H1 (cell line): ENCODE data around the gene IL22RA2. TPM values are rescaled to one million over a fixed set of nuclear protein-coding genes. Genes with fewer than 3 reads are reported as not detected.

Experiments
- CTCF ChIA-PET: fragments of 300-600 bp; sonication (Branson Sonifier 250); formaldehyde crosslinking; loops from one replicate; lab custom pipeline; 2021; ENCODE audit not compliant: partially characterized antibody; lab: Charles Lee
- POLR2A ChIA-PET: fragments of 300-600 bp; sonication (Branson Sonifier 250); formaldehyde crosslinking; loops from one replicate; lab custom pipeline; 2021; ENCODE audit warnings: inconsistent platforms; ENCODE audit not compliant: partially characterized antibody; lab: Charles Lee
- DNase-seq, 2 experiments: peaks; one replicate each; pipeline versions ENCODE4 v3.0.0 to v3.0.0-alpha.2; 2010 to 2022; ENCODE audit warnings: low spot score in 2 of 2, low read depth in 1 of 2, mixed read lengths in 1 of 2
- FAIRE-seq: peaks from 2 replicates; lab custom pipeline; 2011; peaks lifted over from hg19 to GRCh38; lab: Jason Lieb, UNC
- H2AFZ ChIP-seq: 2 replicates; pipeline ENCODE4 v1.8.1; 2012; ENCODE audit warnings: low read length, inconsistent platforms
- H2AK5ac ChIP-seq: 2 replicates; pipeline ENCODE4 v1.6.1; 2013; ENCODE audit warnings: low read depth, low read length
- H2BK120ac ChIP-seq: replicated peaks from 2 replicates; pipeline ENCODE3; 2013; ENCODE audit warnings: low read depth, low read length, inconsistent platforms
- H2BK12ac ChIP-seq: 2 replicates; pipeline ENCODE4 v1.6.1; 2013; ENCODE audit warnings: low read depth, low read length
- H2BK15ac ChIP-seq: 2 replicates; pipeline ENCODE4 v1.6.1; 2013; ENCODE audit warnings: low read length
- H2BK20ac ChIP-seq: 2 replicates; pipeline ENCODE4 v1.6.1; 2013; ENCODE audit warnings: low read length
- H2BK5ac ChIP-seq: 2 replicates; pipeline ENCODE4 v1.6.1; 2013; ENCODE audit warnings: low read depth, low read length
- H3K14ac ChIP-seq: 2 replicates; pipeline ENCODE4 v1.6.1; 2013; ENCODE audit warnings: inconsistent platforms; ENCODE audit not compliant: insufficient read length
- H3K18ac ChIP-seq: 2 replicates; pipeline ENCODE4 v1.6.1; 2013; ENCODE audit warnings: low read length; ENCODE audit errors: extremely low read depth
- H3K23ac ChIP-seq: 2 replicates; pipeline ENCODE4 v1.6.1; 2013; ENCODE audit warnings: inconsistent platforms; ENCODE audit not compliant: insufficient read length
- H3K23me2 ChIP-seq: 2 replicates; pipeline ENCODE4 v1.6.1; 2013; ENCODE audit warnings: low read depth, low read length
- H3K27ac ChIP-seq: 2 replicates; pipeline ENCODE4 v1.6.1; 2011; ENCODE audit warnings: low read depth, low read length, inconsistent platforms
- H3K27me3 ChIP-seq, 4 experiments: replicated peaks in 1 of 4; 1 replicate in 1 of 4; 2 replicates in 3 of 4; pipeline versions ENCODE4 v1.6.1 to v1.8.1; 2011 to 2013; ENCODE audit warnings: low read length in 3 of 4, mild to moderate bottlenecking in 3 of 4, inconsistent platforms in 2 of 4, mixed read lengths in 2 of 4, moderate library complexity in 1 of 4; ENCODE audit not compliant: control insufficient read depth in 3 of 4, insufficient read depth in 3 of 4; ENCODE audit errors: extremely low read depth in 1 of 4
- H3K36me3 ChIP-seq, 4 experiments: 2 replicates each; pipeline versions ENCODE4 v1.6.1 to v1.8.1; 2011 to 2013; ENCODE audit warnings: mild to moderate bottlenecking in 4 of 4, low read length in 3 of 4, moderate library complexity in 2 of 4, control low read depth in 1 of 4, inconsistent platforms in 1 of 4; ENCODE audit not compliant: insufficient read depth in 4 of 4, control insufficient read depth in 2 of 4
- H3K4ac ChIP-seq: replicated peaks from 2 replicates; pipeline ENCODE3; 2013; ENCODE audit warnings: low read length, low read depth, mixed read lengths, inconsistent platforms; ENCODE audit not compliant: insufficient read length
- H3K4me1 ChIP-seq, 4 experiments: replicated peaks in 1 of 4; 1 replicate in 1 of 4; 2 replicates in 3 of 4; pipeline versions ENCODE4 v1.6.1 to v1.8.1; 2011 to 2013; ENCODE audit warnings: low read length in 3 of 4, inconsistent platforms in 2 of 4, mixed read lengths in 1 of 4; ENCODE audit not compliant: insufficient read depth in 4 of 4, control insufficient read depth in 3 of 4
- H3K4me2 ChIP-seq, 2 experiments: 2 replicates each; pipeline versions ENCODE4 v1.6.1 to v1.8.1; 2011 to 2013; ENCODE audit warnings: low read depth in 2 of 2, low read length in 2 of 2, control low read depth in 1 of 2, inconsistent platforms in 1 of 2, mild to moderate bottlenecking in 1 of 2; ENCODE audit not compliant: insufficient read depth in 1 of 2
- H3K4me3 ChIP-seq, 4 experiments: fragments of 200-600, 300-600 bp in 1 of 4; sonication (generic), shearing (Covaris generic), sonication (Bioruptor Twin) in 1 of 4; 2 replicates each; pipeline versions ENCODE4 v1.5.1 to v1.8.1; 2011 to 2016; ENCODE audit warnings: low read length in 4 of 4, low read depth in 3 of 4, control low read depth in 2 of 4, inconsistent platforms in 2 of 4, mild to moderate bottlenecking in 2 of 4, mixed read lengths in 1 of 4, moderate library complexity in 1 of 4; ENCODE audit not compliant: insufficient read depth in 2 of 4; ENCODE audit errors: extremely low read depth in 1 of 4
- H3K56ac ChIP-seq: replicated peaks from 2 replicates; pipeline ENCODE3; 2013; ENCODE audit warnings: low read depth, mild to moderate bottlenecking, mixed read lengths, low read length, inconsistent platforms; ENCODE audit not compliant: insufficient read length
- H3K79me1 ChIP-seq: 2 replicates; pipeline ENCODE4 v1.6.1; 2013; ENCODE audit warnings: low read depth, low read length, control low read depth
- H3K79me2 ChIP-seq, 2 experiments: 2 replicates each; pipeline versions ENCODE4 v1.6.1 to v1.8.1; 2012 to 2013; ENCODE audit warnings: low read length in 2 of 2, mild to moderate bottlenecking in 2 of 2, inconsistent platforms in 1 of 2; ENCODE audit not compliant: insufficient read depth in 2 of 2, control insufficient read depth in 1 of 2
- H3K9ac ChIP-seq, 4 experiments: replicated peaks in 1 of 4; 1 replicate in 1 of 4; 2 replicates in 3 of 4; pipeline versions ENCODE4 v1.6.1 to v1.8.1; 2011 to 2013; ENCODE audit warnings: low read depth in 3 of 4, low read length in 3 of 4, control low read depth in 2 of 4, mild to moderate bottlenecking in 2 of 4, moderate library complexity in 2 of 4, inconsistent platforms in 1 of 4; ENCODE audit errors: extremely low read depth in 1 of 4
- H3K9me3 ChIP-seq, 2 experiments: 2 replicates each; pipeline versions ENCODE4 v1.6.1 to v1.8.1; 2012 to 2013; ENCODE audit warnings: mild to moderate bottlenecking in 2 of 2, moderate library complexity in 2 of 2, control low read depth in 1 of 2, inconsistent platforms in 1 of 2, low read depth in 1 of 2, low read length in 1 of 2, mixed read lengths in 1 of 2; ENCODE audit not compliant: insufficient read depth in 2 of 2
- H4K20me1 ChIP-seq, 2 experiments: replicated peaks in 1 of 2; 2 replicates each; pipeline versions ENCODE3 to v1.8.1; 2011 to 2013; ENCODE audit warnings: inconsistent platforms in 2 of 2, low read length in 2 of 2, mild to moderate bottlenecking in 1 of 2; ENCODE audit not compliant: insufficient read depth in 2 of 2, control insufficient read depth in 1 of 2
- H4K5ac ChIP-seq: 2 replicates; pipeline ENCODE4 v1.6.1; 2013; ENCODE audit warnings: low read length, low read depth, mixed read lengths, inconsistent platforms; ENCODE audit not compliant: insufficient read length
- H4K8ac ChIP-seq: 2 replicates; pipeline ENCODE4 v1.8.0; 2013; ENCODE audit warnings: mild to moderate bottlenecking, moderate library complexity, low read length, inconsistent platforms; ENCODE audit not compliant: insufficient read depth; ENCODE audit errors: extremely low read depth
- H4K91ac ChIP-seq: replicated peaks from 2 replicates; pipeline ENCODE3; 2013; ENCODE audit warnings: low read length, mixed read lengths, inconsistent platforms; ENCODE audit not compliant: insufficient read length
- CBX5 ChIP-seq: fragments of 300-800, 300-1000 bp; sonication (generic); IDR thresholded peaks from 2 replicates; pipeline ENCODE4 v1.7.1; 2016; ENCODE audit warnings: antibody characterized with exemption, low read length, low read depth
- CHD1 ChIP-seq: IDR thresholded peaks from 2 replicates; pipeline ENCODE4 v1.6.1; 2012; ENCODE audit warnings: low read depth, low read length, improper control_type of control experiment
- E2F6 ChIP-seq: IDR thresholded peaks from 2 replicates; pipeline ENCODE4 v1.6.1; 2012; ENCODE audit warnings: inconsistent platforms
- EZH2 ChIP-seq: fragments of 200-600 bp; sonication (generic); IDR thresholded peaks from 2 replicates; pipeline ENCODE4 v1.7.1; 2012; ENCODE audit warnings: low read depth, mild to moderate bottlenecking, moderate library complexity, low read length, inconsistent platforms; ENCODE audit not compliant: severe bottlenecking
- HDAC2 ChIP-seq, 2 experiments: fragments of 300-600 bp in 1 of 2; sonication (generic) in 1 of 2; IDR thresholded peaks; 2 replicates each; pipeline ENCODE4 v1.6.1; 2011 to 2012; ENCODE audit warnings: low read depth in 2 of 2, low read length in 2 of 2, mild to moderate bottlenecking in 2 of 2, moderate library complexity in 2 of 2, borderline replicate concordance in 1 of 2, inconsistent platforms in 1 of 2
- JUND ChIP-seq: IDR thresholded peaks from 2 replicates; pipeline ENCODE4 v1.6.1; 2011; ENCODE audit warnings: mild to moderate bottlenecking, improper control_type of control experiment, low read length
- KDM4A ChIP-seq: IDR thresholded peaks from one replicate; pipeline ENCODE4 v1.7.1; 2012; ENCODE audit warnings: low read depth, mild to moderate bottlenecking, moderate library complexity, low read length, inconsistent platforms; ENCODE audit not compliant: severe bottlenecking
- NANOG ChIP-seq: IDR thresholded peaks from 2 replicates; pipeline ENCODE4 v1.6.1; 2011; ENCODE audit warnings: low read length, low read depth, mild to moderate bottlenecking, inconsistent platforms; ENCODE audit not compliant: insufficient read depth, poor library complexity, severe bottlenecking
- POU5F1 ChIP-seq: IDR thresholded peaks from 2 replicates; pipeline ENCODE4 v1.6.1; 2011; ENCODE audit warnings: low read depth, mild to moderate bottlenecking, low read length, moderate library complexity
- SIX5 ChIP-seq: IDR thresholded peaks from 2 replicates; pipeline ENCODE4 v1.6.1; 2011; ENCODE audit warnings: mild to moderate bottlenecking, low read depth, low read length
- TBP ChIP-seq: IDR thresholded peaks from 2 replicates; pipeline ENCODE4 v1.6.1; 2011; ENCODE audit warnings: low read depth, low read length, improper control_type of control experiment
- TCF12 ChIP-seq: IDR thresholded peaks from 2 replicates; pipeline ENCODE4 v1.6.1; 2011; ENCODE audit warnings: low read depth, mild to moderate bottlenecking, low read length
- WGBS, 2 experiments: shearing (Covaris generic) in 1 of 2; methylation state at CpG; one replicate each; pipeline versions ENCODE4 v1.1.6 to v1.1.7; 2013 to 2015; ENCODE audit warnings: low lambda C conversion rate in 2 of 2, mixed read lengths in 2 of 2, inconsistent platforms in 1 of 2, low coverage in 1 of 2, missing lambda C conversion rate in 1 of 2; ENCODE audit not compliant: insufficient replicate concordance in 2 of 2, insufficient coverage in 1 of 2, insufficient read length in 1 of 2; ENCODE audit errors: extremely low coverage in 1 of 2, missing lambda C conversion rate in 1 of 2; 5-methylcytosine and 5-hydroxymethylcytosine counted together
- polyA plus RNA-seq, 7 experiments: library from polyadenylated mRNA; depleted of rRNA in 3 of 7; stranded (reverse) in 5 of 7; unstranded in 2 of 7; fragments of >200 nt in 5 of 7; fragments of 200-250 nt in 2 of 7; gene quantifications; 1 replicate in 5 of 7; 2 replicates in 1 of 7; 4 replicates in 1 of 7; pipeline versions ENCODE4 v1.2.1 to v1.2.3, GENCODE V29; 2011 to 2013; ENCODE audit warnings: missing spikeins in 2 of 7, mixed read lengths in 2 of 7
- total RNA-seq: library from RNA; stranded (reverse); fragmentation: NEBNext Ultra II Directional; extraction: Animal tissue kit (Norgen Biotek cat#: 25700); gene quantifications from 2 replicates; pipeline ENCODE4 v1.2.1, GENCODE V29; 2021

The IL22RA2 gene
- total and polyA plus RNA-seq, 2 of the 8 experiments (the other 6 are each of a cell fraction or from before 2014, with no cell fraction given), result not detected

- Histone ChIP-seq H4K5ac (no peak overlapping the region), H3K36me3 (peaks cover 0 to 2% (median 0%) of the 10 kb centered on the region in 4 experiments; a peak in 1 of 8 replicates), H3K4me1 (no peaks in the 10 kb centered on the region), H3K79me2 (no peaks in the 10 kb centered on the region), H3K79me1 (no peaks in the 10 kb centered on the region), H3K14ac (no peak overlapping the region), H2BK20ac (no peak overlapping the region), H2BK120ac (no peak overlapping the region), H3K27me3 (no peaks in the 10 kb centered on the region), H2BK12ac (no peak overlapping the region), H2AFZ (no peak overlapping the region), H3K56ac (no peak overlapping the region), H2AK5ac (no peak overlapping the region), H4K91ac (no peak overlapping the region), H3K4me3 (no peak overlapping the region), H2BK5ac (no peak overlapping the region), H3K4me2 (no peak overlapping the region), H3K4ac (no peak overlapping the region), H4K8ac (no peak overlapping the region), H3K9ac (no peak overlapping the region), H3K27ac (no peak overlapping the region), H3K23me2 (no peaks in the 10 kb centered on the region), H3K23ac (no peak overlapping the region), H3K9me3 (peaks cover 31 to 37% of the 10 kb centered on the region in 2 experiments), H4K20me1 (no peaks in the 10 kb centered on the region), H2BK15ac (no peak overlapping the region), H3K18ac (no peak overlapping the region)
- ChIA-PET CTCF (interaction anchor here (0.9 kb wide), 1 partner anchor 397 kb away, joined by 3 read pairs; no protein-coding TSS in a partner anchor), POLR2A (no interaction called here)
- TF ChIP-seq POU5F1 (no peak), E2F6 (no peak), JUND (no peak), CBX5 (no peak), NANOG (no peak), HDAC2 (IDR thresholded peaks at IDR 0.05; ENCODE audit: borderline replicate concordance in 1 of 2, low read depth in 2 of 2, low read length in 2 of 2) (no peak), CHD1 (no peak), TCF12 (no peak), SIX5 (no peak), EZH2 (no peak), TBP (no peak), KDM4A (no peak)
- no peak for DNase-seq
- no peak for FAIRE-seq
- WGBS, 2 experiments, result 94% methylated on average over 1 of the region's 1 CpG; no CpG with 5 or more reads in 1 of the 2 experiments
Measured at GRCh38 chr6:137191670-137192069, 18.2 kb upstream of the IL22RA2 start.
